Neutrophil (primary cell): ENCODE data around the gene MAD2L1.
"Not testable (repeated sequence)": the region's sequence is repeated elsewhere in the genome, so short reads cannot be mapped to it uniquely, and the experiment has no call there.

Source experiments
- H3K27ac ChIP-seq: fragments of 200-600 bp; sonication (generic); 2 replicates; pipeline ENCODE4 v1.5.1; 2016; ENCODE audit warnings: mild to moderate bottlenecking, moderate library complexity
- H3K27me3 ChIP-seq: fragments of 200-600 bp; sonication (generic); 2 replicates; pipeline ENCODE4 v1.6.0; 2016; ENCODE audit warnings: mild to moderate bottlenecking
- H3K36me3 ChIP-seq: fragments of 200-600 bp; sonication (generic); 2 replicates; pipeline ENCODE4 v1.5.1; 2017
- H3K4me1 ChIP-seq, 2 experiments: fragments of 200-600 bp in 1 of 2; sonication (generic) in 1 of 2; 1 replicate in 1 of 2; 2 replicates in 1 of 2; pipeline versions ENCODE4 v1.5.1 to v1.6.1; 2013 to 2016; ENCODE audit warnings: low read depth in 1 of 2, low read length in 1 of 2, mild to moderate bottlenecking in 1 of 2, moderate library complexity in 1 of 2; ENCODE audit not compliant: control insufficient read depth in 1 of 2, insufficient read depth in 1 of 2
- H3K4me3 ChIP-seq, 2 experiments: fragments of 200-600 bp in 1 of 2; sonication (generic) in 1 of 2; 1 replicate in 1 of 2; 2 replicates in 1 of 2; pipeline ENCODE4 v1.5.1; 2013 to 2016; ENCODE audit warnings: low read depth in 1 of 2, low read length in 1 of 2, mild to moderate bottlenecking in 1 of 2, moderate library complexity in 1 of 2
- H3K9me3 ChIP-seq: fragments of 200-600 bp; sonication (generic); 2 replicates; pipeline ENCODE4 v1.5.1; 2016
- CTCF ChIP-seq: fragments of 200-600 bp; sonication (generic); IDR thresholded peaks from 2 replicates; pipeline ENCODE4 v1.5.1; 2016; ENCODE audit warnings: antibody characterized with exemption

The MAD2L1 gene

DNA sequence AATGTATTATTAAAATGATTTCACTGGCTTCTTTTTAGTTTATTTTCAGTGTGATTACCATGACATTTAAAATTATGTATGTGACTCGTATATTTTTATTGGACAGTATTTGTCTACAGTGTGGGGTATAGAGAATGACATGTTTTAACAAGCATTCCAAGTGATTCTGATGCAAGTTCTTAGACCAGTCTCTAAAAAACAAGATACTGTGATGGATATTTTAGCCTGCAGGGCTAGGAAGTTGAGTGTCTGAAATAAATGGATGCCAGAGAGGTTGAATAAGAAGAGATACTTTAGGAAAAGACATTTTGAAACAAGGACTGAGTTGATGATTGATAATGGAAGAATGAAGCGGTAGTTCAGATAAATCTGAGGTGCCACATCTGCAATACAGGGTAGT is 3.5 kb upstream of the MAD2L1 start:
- Histone ChIP-seq H3K27me3 (no peaks in the 10 kb centered on the region), H3K4me1 (peaks cover 24 to 26% of the 10 kb centered on the region in 2 experiments), H3K4me3 (no peak overlapping the region), H3K36me3 (no peaks in the 10 kb centered on the region), H3K27ac (no peak overlapping the region), H3K9me3 (no peaks in the 10 kb centered on the region)
- no peak for TF ChIP-seq CTCF

- Histone ChIP-seq H3K4me3 (peak overlapping the region; percentile 74 to 96), H3K9me3 (no peaks in the 10 kb centered on the region), H3K27me3 (no peaks in the 10 kb centered on the region), H3K36me3 (no peaks in the 10 kb centered on the region), H3K4me1 (peaks cover 30 to 31% of the 10 kb centered on the region in 2 experiments), H3K27ac (peak overlapping the region; percentile 93)
- no peak for TF ChIP-seq CTCF
Observed at GRCh38 chr4:120065974-120066516, 603 bp downstream of the MAD2L1 start.

DNA sequence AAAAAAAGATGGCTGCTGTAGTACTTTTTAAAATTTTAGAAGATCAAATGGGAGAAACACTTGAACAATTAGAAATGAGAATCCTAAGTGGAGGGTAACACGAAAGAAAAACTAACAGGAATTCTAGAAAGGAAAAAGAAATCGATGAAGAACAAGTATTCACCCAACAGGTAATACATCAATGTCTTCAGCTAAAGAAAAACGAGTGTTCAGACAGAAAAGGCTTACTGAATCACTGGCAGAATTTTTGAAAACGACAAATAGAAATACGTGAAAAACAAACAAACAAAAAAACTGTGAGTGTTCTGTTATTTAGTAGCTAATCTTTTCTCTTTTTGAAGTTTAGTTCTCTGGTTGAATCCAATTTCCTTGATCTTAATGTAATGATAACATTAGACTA is 1.8 kb downstream of the MAD2L1 start:
- no peaks in the 10 kb centered on the region for H3K36me3 ChIP-seq
- H3K9me3 ChIP-seq: no peaks in the 10 kb centered on the region
- no peak overlapping the region for H3K27ac ChIP-seq
- TF ChIP-seq CTCF: no peak
- H3K4me3 ChIP-seq: no peak overlapping the region
- H3K4me1 ChIP-seq: peaks cover 30 to 31% of the 10 kb centered on the region in 2 experiments
- H3K27me3 ChIP-seq: no peaks in the 10 kb centered on the region

- not testable (repeated sequence) for H3K27me3 ChIP-seq, H3K36me3 ChIP-seq, H3K9me3 ChIP-seq, H3K27ac ChIP-seq, H3K4me3 ChIP-seq
- peaks cover 30 to 31% of the 10 kb centered on the region in 2 experiments for H3K4me1 ChIP-seq
Observed at GRCh38 chr4:120063711-120064110, 2.9 kb downstream of the MAD2L1 start.

DNA sequence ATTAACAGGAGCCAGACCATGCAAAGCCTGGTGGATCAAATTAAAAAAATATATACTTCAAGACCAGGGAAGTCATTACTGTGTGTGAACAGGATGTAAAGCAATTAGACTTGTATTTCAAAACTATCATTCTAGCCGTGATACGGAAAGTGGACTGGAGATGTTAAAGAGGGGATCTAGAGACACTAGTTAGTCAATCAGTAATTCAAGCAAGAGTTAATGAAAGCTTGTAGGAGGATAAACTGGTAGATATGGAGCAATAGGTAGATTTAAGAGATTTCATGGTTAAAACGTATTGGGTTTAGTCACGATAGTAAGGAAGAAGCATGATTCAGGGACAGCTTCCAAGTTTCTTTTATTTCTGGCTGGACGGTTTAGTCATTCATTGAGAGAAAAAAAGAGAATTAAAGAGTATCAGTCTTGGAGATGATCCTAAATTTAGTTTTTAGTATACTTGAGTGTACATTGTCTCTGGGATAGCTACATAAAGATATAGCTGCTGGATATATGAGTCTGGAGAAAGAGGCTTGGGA is 3.9 kb downstream of the MAD2L1 start:
- H3K4me3 ChIP-seq: no peak overlapping the region
- H3K9me3 ChIP-seq: no peaks in the 10 kb centered on the region
- H3K27me3 ChIP-seq: no peaks in the 10 kb centered on the region
- no peaks in the 10 kb centered on the region for H3K36me3 ChIP-seq
- no peak overlapping the region for H3K27ac ChIP-seq
- TF ChIP-seq CTCF: no peak
- H3K4me1 ChIP-seq: peaks cover 25 to 26% of the 10 kb centered on the region in 2 experiments

- Histone ChIP-seq H3K4me3 (no peak overlapping the region), H3K4me1 (peaks cover 6 to 8% of the 10 kb centered on the region in 2 experiments), H3K27me3 (no peaks in the 10 kb centered on the region), H3K9me3 (no peaks in the 10 kb centered on the region), H3K36me3 (no peaks in the 10 kb centered on the region), H3K27ac (no peak overlapping the region)
- no peak for TF ChIP-seq CTCF
Observed at GRCh38 chr4:120059036-120059435, 7.6 kb downstream of the MAD2L1 start.
